ENCODE measurements around the gene PAPPA. TPM values are rescaled to one million over a fixed set of nuclear protein-coding genes. Genes with fewer than 3 reads are reported as not detected.

PAPPA gene
- total RNA-seq, 2 donors from 2014 or later, result 1.8 to 5.7 TPM

DNA sequence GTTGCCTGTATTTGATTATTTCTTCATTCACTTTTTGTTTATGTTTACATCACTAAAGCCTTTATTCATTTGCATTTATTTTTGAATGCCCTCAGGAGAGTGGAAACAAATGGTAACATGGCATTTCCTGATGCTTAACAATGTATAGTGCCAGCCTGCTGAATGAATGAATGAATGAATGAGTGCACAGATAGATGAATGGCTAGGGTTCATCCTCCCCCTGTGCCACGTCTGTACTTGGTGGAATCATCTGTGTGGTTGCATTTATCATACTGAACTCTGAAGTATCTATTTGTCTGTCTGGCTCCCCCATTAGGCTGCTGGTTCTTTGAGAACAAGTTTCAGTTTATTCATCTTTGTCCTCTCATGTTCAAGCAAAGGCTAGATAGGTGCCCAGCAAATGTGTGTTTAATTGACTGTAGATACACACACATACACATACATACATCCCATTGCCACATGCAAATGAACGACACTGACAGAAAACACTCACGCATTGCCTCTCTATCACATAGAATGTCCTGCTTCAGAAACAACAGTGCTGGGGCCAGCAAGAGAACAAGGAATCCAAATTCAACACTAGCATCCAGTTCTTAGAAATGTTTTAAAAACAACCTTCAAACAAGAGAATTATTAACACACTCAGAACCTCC, 150.4 kb downstream of the PAPPA start:
- Histone ChIP-seq H3K27ac (no peak overlapping the region), H3K9me3 (no peaks in the 10 kb centered on the region), H3K27me3 (no peaks in the 10 kb centered on the region), H3K4me3 (no peak overlapping the region), H3K4me1 (no peaks in the 10 kb centered on the region), H3K36me3 (no peaks in the 10 kb centered on the region)
- no peak for DNase-seq (ENCODE audit: low spot score)
- TF ChIP-seq, protein P1, sequence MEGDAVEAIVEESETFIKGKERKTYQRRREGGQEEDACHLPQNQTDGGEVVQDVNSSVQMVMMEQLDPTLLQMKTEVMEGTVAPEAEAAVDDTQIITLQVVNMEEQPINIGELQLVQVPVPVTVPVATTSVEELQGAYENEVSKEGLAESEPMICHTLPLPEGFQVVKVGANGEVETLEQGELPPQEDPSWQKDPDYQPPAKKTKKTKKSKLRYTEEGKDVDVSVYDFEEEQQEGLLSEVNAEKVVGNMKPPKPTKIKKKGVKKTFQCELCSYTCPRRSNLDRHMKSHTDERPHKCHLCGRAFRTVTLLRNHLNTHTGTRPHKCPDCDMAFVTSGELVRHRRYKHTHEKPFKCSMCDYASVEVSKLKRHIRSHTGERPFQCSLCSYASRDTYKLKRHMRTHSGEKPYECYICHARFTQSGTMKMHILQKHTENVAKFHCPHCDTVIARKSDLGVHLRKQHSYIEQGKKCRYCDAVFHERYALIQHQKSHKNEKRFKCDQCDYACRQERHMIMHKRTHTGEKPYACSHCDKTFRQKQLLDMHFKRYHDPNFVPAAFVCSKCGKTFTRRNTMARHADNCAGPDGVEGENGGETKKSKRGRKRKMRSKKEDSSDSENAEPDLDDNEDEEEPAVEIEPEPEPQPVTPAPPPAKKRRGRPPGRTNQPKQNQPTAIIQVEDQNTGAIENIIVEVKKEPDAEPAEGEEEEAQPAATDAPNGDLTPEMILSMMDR (IDR thresholded peaks at IDR 0.05), result no peak

- no peak overlapping the region for H3K27ac ChIP-seq
- H3K27me3 ChIP-seq, result no peaks in the 10 kb centered on the region
- no peak for DNase-seq (ENCODE audit: low spot score)
- TF ChIP-seq, protein P1 (IDR thresholded peaks at IDR 0.05), result no peak
- H3K4me3 ChIP-seq, result no peak overlapping the region
- H3K9me3 ChIP-seq, result no peaks in the 10 kb centered on the region
- no peaks in the 10 kb centered on the region for H3K36me3 ChIP-seq
- H3K4me1 ChIP-seq, result no peaks in the 10 kb centered on the region
These were observed 151.2 kb downstream of the PAPPA start for GRCh38 chr9:116304761-116305160.

DNA sequence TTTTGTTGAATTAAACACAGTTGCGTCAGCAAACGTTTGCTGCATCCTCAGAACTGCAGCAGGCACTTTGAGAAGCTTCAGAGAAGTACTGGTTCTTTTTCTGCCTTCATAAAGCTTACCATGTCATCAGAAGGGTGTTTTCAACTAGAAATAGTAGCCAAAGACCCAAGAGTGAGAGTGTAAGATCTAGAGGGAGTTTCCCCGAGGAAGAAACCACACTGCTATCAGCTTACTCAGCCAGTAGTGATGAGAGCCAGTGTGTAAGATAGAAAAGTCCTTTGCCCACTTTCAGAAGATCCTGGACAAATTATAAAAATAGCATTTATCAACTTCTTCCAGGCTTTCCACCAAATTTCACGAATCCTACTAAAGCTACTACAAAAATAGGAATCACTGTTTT, 154.5 kb downstream of the PAPPA start:
- Histone ChIP-seq H3K9me3 (no peaks in the 10 kb centered on the region), H3K27me3 (no peaks in the 10 kb centered on the region), H3K36me3 (no peaks in the 10 kb centered on the region), H3K27ac (no peak overlapping the region), H3K4me3 (no peak overlapping the region), H3K4me1 (no peaks in the 10 kb centered on the region)
- TF ChIP-seq, protein P1 (IDR thresholded peaks at IDR 0.05), result no peak
- no peak for DNase-seq (ENCODE audit: low spot score)

GRCh38 chr9:116309900-116310611, 156.5 kb downstream of the PAPPA start:
- no peak overlapping the region for H3K4me3 ChIP-seq
- no peaks in the 10 kb centered on the region for H3K4me1 ChIP-seq
- no peaks in the 10 kb centered on the region for H3K27me3 ChIP-seq
- H3K27ac ChIP-seq, result no peak overlapping the region
- DNase-seq (ENCODE audit: low spot score), result no peak
- no peaks in the 10 kb centered on the region for H3K36me3 ChIP-seq
- H3K9me3 ChIP-seq, result no peaks in the 10 kb centered on the region
- TF ChIP-seq, protein P1 (IDR thresholded peaks at IDR 0.05), result no peak

DNA sequence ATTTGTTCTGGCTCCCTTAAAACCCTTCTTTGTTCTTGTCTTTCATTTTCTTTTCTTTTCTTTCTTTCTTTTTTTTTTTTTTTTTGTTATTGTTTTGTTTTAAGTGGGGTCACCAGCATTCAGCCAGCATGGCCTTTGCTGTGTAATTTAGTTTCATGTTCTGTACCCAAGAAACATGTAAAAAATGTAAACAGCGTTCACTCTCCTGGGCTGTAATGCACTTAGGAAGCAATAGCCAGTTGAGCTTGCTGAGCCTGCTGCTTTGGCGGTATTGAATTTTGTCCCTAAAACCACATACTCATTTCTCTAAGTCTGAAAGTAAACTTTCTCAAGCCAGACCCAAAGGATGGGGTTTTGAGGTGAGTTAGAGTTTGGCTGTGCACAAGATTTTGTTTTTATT, 158.6 kb downstream of the PAPPA start:
- Histone ChIP-seq H3K4me3 (no peak overlapping the region), H3K27me3 (no peaks in the 10 kb centered on the region), H3K4me1 (no peaks in the 10 kb centered on the region), H3K36me3 (no peaks in the 10 kb centered on the region), H3K27ac (no peak overlapping the region), H3K9me3 (no peaks in the 10 kb centered on the region)
- DNase-seq (ENCODE audit: low spot score), result no peak
- TF ChIP-seq, protein P1 (IDR thresholded peaks at IDR 0.05), result no peak
